ENCODE results near the gene NDUFC1.

The NDUFC1 gene

DNA sequence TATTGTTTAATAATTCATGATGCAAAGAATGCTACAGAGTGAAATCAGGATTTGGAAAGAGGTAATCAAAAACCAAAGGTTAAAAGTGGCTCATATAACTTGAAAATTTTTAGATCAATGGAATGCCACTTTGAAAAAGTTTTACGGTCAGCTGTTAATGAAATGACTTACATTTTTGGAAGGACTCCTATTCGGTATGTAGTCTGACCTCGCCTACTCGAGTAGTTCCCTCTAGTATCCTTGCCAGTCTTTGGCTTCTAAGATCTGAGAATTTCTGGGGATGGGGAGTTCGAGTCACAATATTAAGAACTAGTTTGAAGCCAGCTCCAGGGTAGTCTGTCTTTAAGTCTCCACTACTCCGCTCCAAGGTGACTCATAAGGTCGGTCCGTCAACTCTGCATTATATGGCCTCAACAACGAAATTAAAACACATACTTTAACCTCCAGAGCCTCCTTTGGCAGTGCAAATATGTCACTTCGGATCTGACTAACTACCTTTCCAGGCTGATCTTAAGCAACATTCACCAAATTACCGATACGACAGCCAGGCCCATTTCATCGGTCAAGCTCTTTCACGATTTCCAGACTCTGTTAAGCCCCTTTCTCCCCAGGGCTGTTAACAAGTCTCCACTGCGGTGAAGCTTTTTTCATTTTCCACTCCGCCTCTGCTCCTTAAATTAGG lies 1.7 kb downstream of the NDUFC1 start:
- Histone ChIP-seq H3K9me3 (ENCODE audit: control insufficient read depth in 5 of 5, low read length in 5 of 5) (peaks cover 0 to 4% (median 0%) of the 10 kb centered on the region in 5 donors), H3K27me3 (ENCODE audit: control insufficient read depth in 5 of 5, insufficient read depth in 4 of 5, low read length in 5 of 5) (no peaks in the 10 kb centered on the region), H3K4me3 (ENCODE audit: low read depth in 1 of 5, low read length in 5 of 5) (peak overlapping the region; percentile 88 to 97 (median 92)), H3K36me3 (ENCODE audit: control insufficient read depth in 5 of 5, insufficient read depth in 5 of 5, low read length in 5 of 5) (no peaks in the 10 kb centered on the region), H3K4me1 (ENCODE audit: control insufficient read depth in 5 of 5, insufficient read depth in 5 of 5, low read length in 5 of 5) (peaks cover 2 to 39% (median 30%) of the 10 kb centered on the region in 5 donors), H3K9ac (ENCODE audit: low read length in 5 of 5) (peak overlapping the region; percentile 71 to 100 (median 99)), H3K27ac (ENCODE audit: low read depth, low read length) (peak overlapping the region; percentile 98)

DNA sequence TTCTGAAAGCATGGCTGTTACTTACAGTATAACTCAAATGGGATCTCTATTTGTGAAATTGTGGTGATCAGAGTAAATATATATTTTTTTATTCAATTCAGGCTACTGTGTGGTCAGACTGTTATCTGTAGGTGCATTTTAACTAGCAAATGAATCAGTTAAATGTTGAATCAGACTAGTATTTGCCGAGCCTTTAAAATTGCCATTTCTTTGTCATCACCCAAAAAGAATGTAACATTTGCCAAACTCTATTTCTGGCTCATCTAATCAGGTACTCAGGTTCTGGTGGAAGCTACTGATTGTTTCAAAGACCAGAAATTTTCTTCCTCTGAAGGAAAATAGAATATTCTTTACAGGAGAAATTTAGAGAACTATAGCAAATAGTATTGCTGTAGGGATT lies 2.7 kb downstream of the NDUFC1 start:
- H3K9me3 ChIP-seq (ENCODE audit: control insufficient read depth in 5 of 5, low read length in 5 of 5), result peaks cover 0 to under 1% (median 0%) of the 10 kb centered on the region in 5 donors
- H3K9ac ChIP-seq (ENCODE audit: low read length in 5 of 5), result peak overlapping the region in 1 of 5 donors; percentile 100
- H3K27ac ChIP-seq (ENCODE audit: low read depth, low read length), result no peak overlapping the region
- H3K4me1 ChIP-seq (ENCODE audit: control insufficient read depth in 5 of 5, insufficient read depth in 5 of 5, low read length in 5 of 5), result peaks cover 2 to 46% (median 38%) of the 10 kb centered on the region in 5 donors
- no peaks in the 10 kb centered on the region for H3K36me3 ChIP-seq (ENCODE audit: control insufficient read depth in 5 of 5, insufficient read depth in 5 of 5, low read length in 5 of 5)
- H3K27me3 ChIP-seq (ENCODE audit: control insufficient read depth in 5 of 5, insufficient read depth in 4 of 5, low read length in 5 of 5), result no peaks in the 10 kb centered on the region
- no peak overlapping the region for H3K4me3 ChIP-seq (ENCODE audit: low read depth in 1 of 5, low read length in 5 of 5)

DNA sequence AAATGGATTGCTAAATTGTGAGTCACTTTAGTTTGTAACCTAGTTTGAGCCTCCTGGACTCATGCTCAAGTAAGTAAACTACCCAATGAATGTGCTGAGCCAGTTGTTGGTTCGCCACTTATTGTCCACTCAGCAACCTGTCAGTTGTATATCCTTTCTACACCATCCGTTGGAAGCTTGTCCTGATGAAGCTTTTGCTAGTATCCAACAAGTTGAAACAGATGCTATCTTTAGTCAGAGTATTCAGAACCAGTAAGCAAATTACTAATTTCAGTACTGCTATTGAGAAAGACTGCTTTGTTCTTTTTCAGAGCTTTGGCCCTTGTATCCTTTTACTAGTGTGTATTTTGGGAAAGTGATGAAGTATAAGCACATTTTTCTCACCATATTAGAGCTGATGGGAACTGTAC lies 5.3 kb downstream of the NDUFC1 start:
- H3K36me3 ChIP-seq (ENCODE audit: control insufficient read depth in 5 of 5, insufficient read depth in 5 of 5, low read length in 5 of 5), result peaks cover 5 to 7% (median 6%) of the 10 kb centered on the region in 5 donors
- H3K4me1 ChIP-seq (ENCODE audit: control insufficient read depth in 5 of 5, insufficient read depth in 5 of 5, low read length in 5 of 5), result peaks cover 0 to 32% (median 29%) of the 10 kb centered on the region in 5 donors
- H3K4me3 ChIP-seq (ENCODE audit: low read depth in 1 of 5, low read length in 5 of 5), result no peak overlapping the region
- no peaks in the 10 kb centered on the region for H3K27me3 ChIP-seq (ENCODE audit: control insufficient read depth in 5 of 5, insufficient read depth in 4 of 5, low read length in 5 of 5)
- H3K9ac ChIP-seq (ENCODE audit: low read length in 5 of 5), result no peak overlapping the region
- H3K9me3 ChIP-seq (ENCODE audit: control insufficient read depth in 5 of 5, low read length in 5 of 5), result no peaks in the 10 kb centered on the region
- H3K27ac ChIP-seq (ENCODE audit: low read depth, low read length), result no peak overlapping the region

DNA sequence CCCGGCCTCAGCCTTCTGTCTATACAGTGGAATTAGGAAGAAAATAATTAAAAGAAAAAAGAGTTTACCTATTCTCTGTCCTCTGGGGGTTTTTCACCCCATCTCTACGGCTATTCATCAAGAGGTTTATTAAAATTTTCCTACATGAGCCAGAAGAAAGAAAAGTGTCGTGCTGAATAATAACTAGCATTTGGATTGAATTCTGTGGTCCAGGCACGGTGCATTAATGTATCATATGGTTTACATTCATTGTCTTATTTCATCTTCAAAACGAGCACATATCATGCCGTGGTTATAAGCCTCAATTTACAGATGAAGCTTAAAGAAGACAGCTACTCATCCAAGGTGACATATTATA lies 6.4 kb downstream of the NDUFC1 start:
- Histone ChIP-seq H3K27me3 (ENCODE audit: control insufficient read depth in 5 of 5, insufficient read depth in 4 of 5, low read length in 5 of 5) (no peaks in the 10 kb centered on the region), H3K4me3 (ENCODE audit: low read depth in 1 of 5, low read length in 5 of 5) (peak overlapping the region; percentile 59 to 97 (median 94)), H3K9ac (ENCODE audit: low read length in 5 of 5) (peak overlapping the region in 4 of 5 donors; percentile 92 to 93 (median 92)), H3K27ac (ENCODE audit: low read depth, low read length) (peak overlapping the region; percentile 87), H3K4me1 (ENCODE audit: control insufficient read depth in 5 of 5, insufficient read depth in 5 of 5, low read length in 5 of 5) (peaks cover 0 to 31% (median 27%) of the 10 kb centered on the region in 5 donors), H3K9me3 (ENCODE audit: control insufficient read depth in 5 of 5, low read length in 5 of 5) (no peaks in the 10 kb centered on the region), H3K36me3 (ENCODE audit: control insufficient read depth in 5 of 5, insufficient read depth in 5 of 5, low read length in 5 of 5) (peaks cover 7 to 14% (median 8%) of the 10 kb centered on the region in 5 donors)

DNA sequence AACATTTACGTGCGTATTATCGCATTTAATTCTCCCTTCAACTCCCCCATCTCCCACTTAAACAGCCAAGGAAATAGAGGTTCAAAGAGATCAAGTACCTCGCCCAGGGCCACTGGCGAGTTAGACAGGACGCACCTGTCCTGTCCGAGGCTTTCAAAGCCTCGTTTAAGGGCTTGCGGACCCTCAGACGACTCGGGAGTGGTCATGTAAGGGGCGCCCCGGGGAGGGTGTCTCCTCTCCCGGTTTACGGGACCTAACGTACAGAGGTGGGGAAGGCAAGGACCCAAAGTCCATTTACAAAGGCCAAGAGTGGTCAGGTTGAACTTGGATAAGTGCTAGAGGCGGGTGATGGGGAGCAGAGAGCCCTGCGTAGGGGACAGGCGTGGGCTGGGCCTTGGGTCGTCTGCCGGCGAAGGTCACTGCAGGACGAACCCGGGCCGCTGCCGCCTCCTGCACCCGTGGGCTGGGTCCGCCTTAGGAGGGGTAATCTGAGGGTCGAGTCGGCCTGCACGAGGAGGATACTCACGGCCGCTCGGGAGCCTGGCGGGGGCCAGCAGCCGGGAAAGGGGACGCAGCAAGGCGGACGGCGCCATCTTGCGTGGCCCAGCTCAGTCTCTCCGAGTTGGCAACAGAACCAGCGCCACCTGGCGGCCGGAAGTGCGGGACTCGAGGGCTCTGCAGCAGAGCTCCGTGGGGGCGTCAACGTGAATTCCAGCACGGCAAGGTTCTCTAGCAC lies 6.9 kb downstream of the NDUFC1 start:
- peaks cover 0 to 27% (median 22%) of the 10 kb centered on the region in 5 donors for H3K4me1 ChIP-seq (ENCODE audit: control insufficient read depth in 5 of 5, insufficient read depth in 5 of 5, low read length in 5 of 5)

DNA sequence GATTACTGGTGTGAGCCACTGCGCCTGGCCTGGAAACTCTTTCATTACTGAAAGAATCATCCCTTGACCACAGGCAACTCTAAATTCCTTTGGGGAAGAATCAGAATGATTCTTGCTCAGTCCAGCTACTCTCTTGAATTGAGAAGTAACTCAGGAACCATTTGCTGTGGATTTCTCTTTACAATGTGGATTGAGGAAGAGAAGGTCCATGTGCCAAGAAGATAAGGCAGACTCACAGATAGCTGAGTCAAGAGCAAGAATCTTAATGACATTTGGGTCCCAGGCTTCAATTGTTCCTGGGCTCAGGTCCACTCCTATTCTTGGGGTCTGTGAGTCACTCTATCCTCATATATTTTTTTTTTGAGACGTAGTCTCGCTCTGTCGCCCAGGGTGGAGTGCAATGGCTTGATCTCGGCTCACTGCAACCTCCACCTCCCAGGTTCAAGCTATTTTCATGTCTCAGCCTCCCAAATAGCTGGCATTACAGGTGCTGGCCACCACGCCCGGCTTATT lies 16.0 kb downstream of the NDUFC1 start:
- Histone ChIP-seq H3K4me3 (ENCODE audit: low read depth in 1 of 5, low read length in 5 of 5) (no peak overlapping the region), H3K4me1 (ENCODE audit: control insufficient read depth in 5 of 5, insufficient read depth in 5 of 5, low read length in 5 of 5) (no peaks in the 10 kb centered on the region), H3K27me3 (ENCODE audit: control insufficient read depth in 5 of 5, insufficient read depth in 4 of 5, low read length in 5 of 5) (no peaks in the 10 kb centered on the region), H3K9me3 (ENCODE audit: control insufficient read depth in 5 of 5, low read length in 5 of 5) (peaks cover 0 to 2% (median 0%) of the 10 kb centered on the region in 5 donors), H3K9ac (ENCODE audit: low read length in 5 of 5) (no peak overlapping the region), H3K36me3 (ENCODE audit: control insufficient read depth in 5 of 5, insufficient read depth in 5 of 5, low read length in 5 of 5) (peaks cover 0 to 23% (median 14%) of the 10 kb centered on the region in 5 donors), H3K27ac (ENCODE audit: low read depth, low read length) (no peak overlapping the region)

More for the DNA sequence above, 6.9 kb downstream of the NDUFC1 start:
- no peaks in the 10 kb centered on the region for H3K9me3 ChIP-seq (ENCODE audit: control insufficient read depth in 5 of 5, low read length in 5 of 5)
- H3K9ac ChIP-seq (ENCODE audit: low read length in 5 of 5), result peak overlapping the region; percentile 92 to 98 (median 92)
- H3K27ac ChIP-seq (ENCODE audit: low read depth, low read length), result peak overlapping the region; percentile 87
- peak overlapping the region; percentile 94 to 97 (median 94) for H3K4me3 ChIP-seq (ENCODE audit: low read depth in 1 of 5, low read length in 5 of 5)
- no peaks in the 10 kb centered on the region for H3K27me3 ChIP-seq (ENCODE audit: control insufficient read depth in 5 of 5, insufficient read depth in 4 of 5, low read length in 5 of 5)
- peaks cover 7 to 17% (median 11%) of the 10 kb centered on the region in 5 donors for H3K36me3 ChIP-seq (ENCODE audit: control insufficient read depth in 5 of 5, insufficient read depth in 5 of 5, low read length in 5 of 5)

DNA sequence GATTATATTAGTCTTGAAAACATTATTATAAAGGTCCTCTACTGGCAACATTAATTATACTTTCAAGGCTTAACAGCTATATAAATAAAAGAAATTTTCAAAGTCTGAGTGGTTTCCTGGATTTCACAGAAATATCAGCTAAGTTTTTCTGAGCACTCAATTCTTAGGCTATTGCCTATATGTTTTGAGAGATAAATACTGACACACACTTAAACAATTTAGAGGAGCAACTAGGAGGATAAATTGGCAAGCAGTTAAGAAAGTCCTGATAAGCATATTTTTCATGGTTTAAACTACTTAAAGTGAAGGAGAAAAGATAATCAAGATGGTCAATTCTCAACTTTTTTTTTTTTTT lies 19.6 kb downstream of the NDUFC1 start:
- no peak overlapping the region for H3K9ac ChIP-seq (ENCODE audit: low read length in 5 of 5)
- H3K9me3 ChIP-seq (ENCODE audit: control insufficient read depth in 5 of 5, low read length in 5 of 5), result peaks cover 0 to 2% (median 0%) of the 10 kb centered on the region in 5 donors
- no peaks in the 10 kb centered on the region for H3K36me3 ChIP-seq (ENCODE audit: control insufficient read depth in 5 of 5, insufficient read depth in 5 of 5, low read length in 5 of 5)
- H3K27ac ChIP-seq (ENCODE audit: low read depth, low read length), result no peak overlapping the region
- no peak overlapping the region for H3K4me3 ChIP-seq (ENCODE audit: low read depth in 1 of 5, low read length in 5 of 5)
- peaks cover 0 to 16% (median 15%) of the 10 kb centered on the region in 5 donors for H3K4me1 ChIP-seq (ENCODE audit: control insufficient read depth in 5 of 5, insufficient read depth in 5 of 5, low read length in 5 of 5)
- H3K27me3 ChIP-seq (ENCODE audit: control insufficient read depth in 5 of 5, insufficient read depth in 4 of 5, low read length in 5 of 5), result peaks cover 7 to 25% (median 18%) of the 10 kb centered on the region in 5 donors

DNA sequence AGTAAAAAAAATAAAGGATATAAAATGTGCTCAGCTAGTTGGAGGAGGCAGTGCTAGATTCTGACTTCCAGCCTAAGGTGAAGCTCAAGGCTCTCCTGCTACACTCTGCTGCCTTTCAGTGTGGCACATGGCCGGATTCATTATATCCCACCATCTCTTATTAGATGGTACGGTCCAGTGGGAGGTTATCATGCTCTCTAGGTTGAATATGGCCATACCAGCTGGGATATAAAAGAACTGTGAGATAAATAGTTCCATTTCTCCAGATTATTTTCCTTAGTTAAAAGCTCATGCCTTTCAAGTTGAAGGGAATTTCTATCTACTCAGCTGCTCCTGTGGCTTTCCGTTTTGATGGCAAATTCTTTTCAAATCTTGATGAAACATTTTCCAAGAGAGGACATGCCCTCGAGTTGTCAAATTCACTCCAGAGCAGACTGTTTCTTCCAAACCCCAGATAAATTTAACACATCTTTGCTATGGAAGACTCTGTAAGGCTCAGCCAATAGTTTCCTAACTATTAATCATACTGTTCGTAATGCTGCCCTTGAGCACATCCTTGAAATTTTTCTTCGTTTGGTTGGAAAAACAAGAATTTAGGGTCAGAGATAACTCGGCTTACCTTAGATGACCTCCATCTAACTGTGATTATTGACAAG lies 20.1 kb downstream of the NDUFC1 start:
- no peak overlapping the region for H3K27ac ChIP-seq (ENCODE audit: low read depth, low read length)
- H3K9me3 ChIP-seq (ENCODE audit: control insufficient read depth in 5 of 5, low read length in 5 of 5), result peaks cover 0 to 2% (median 0%) of the 10 kb centered on the region in 5 donors
- peaks cover 7 to 25% (median 18%) of the 10 kb centered on the region in 5 donors for H3K27me3 ChIP-seq (ENCODE audit: control insufficient read depth in 5 of 5, insufficient read depth in 4 of 5, low read length in 5 of 5)
- H3K4me1 ChIP-seq (ENCODE audit: control insufficient read depth in 5 of 5, insufficient read depth in 5 of 5, low read length in 5 of 5), result peaks cover 0 to 16% (median 15%) of the 10 kb centered on the region in 5 donors
- H3K9ac ChIP-seq (ENCODE audit: low read length in 5 of 5), result no peak overlapping the region
- H3K4me3 ChIP-seq (ENCODE audit: low read depth in 1 of 5, low read length in 5 of 5), result no peak overlapping the region
- H3K36me3 ChIP-seq (ENCODE audit: control insufficient read depth in 5 of 5, insufficient read depth in 5 of 5, low read length in 5 of 5), result no peaks in the 10 kb centered on the region

DNA sequence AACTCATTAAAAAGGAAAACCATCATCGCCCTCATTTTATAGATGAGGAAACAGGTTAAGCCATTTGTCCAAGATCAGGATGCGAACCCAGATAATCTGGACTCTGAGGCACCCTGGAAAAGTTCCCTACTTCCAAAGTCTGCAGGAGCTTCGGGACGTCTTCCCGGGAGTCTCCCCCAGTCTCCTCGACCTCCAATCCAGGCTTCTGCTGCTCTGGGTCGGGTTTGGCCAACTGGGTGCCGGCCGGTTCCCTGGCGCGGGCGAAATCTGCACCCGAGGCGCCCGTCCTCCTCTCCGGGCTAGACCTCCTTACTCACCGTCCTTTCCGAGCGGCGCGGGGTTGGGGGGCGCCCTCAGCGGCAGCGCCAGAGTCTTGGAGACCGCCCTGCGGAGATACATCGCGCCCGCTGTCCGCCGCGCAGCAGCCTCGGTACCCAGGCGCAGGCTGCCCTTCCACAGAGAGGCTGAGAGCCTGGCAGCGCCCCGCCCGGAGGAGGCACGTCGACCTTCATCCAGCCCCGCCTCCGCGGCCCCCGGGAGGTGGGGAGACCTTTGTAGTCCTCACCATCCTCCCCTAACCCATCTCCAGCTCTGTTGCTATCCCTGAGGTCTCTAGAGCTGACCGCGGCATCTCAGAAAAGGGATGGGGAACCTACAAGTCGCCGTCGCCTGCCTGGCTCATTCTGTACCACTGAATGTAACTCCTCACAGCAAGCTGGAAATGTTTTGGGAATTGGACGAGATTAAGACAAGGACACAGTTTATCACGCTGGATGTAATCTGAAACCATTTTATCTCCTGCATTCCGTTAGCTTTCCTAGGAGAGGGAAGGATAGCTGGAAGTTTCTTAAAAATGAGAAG lies 22.3 kb downstream of the NDUFC1 start, which contains the start of gene MGARP:
Gene MGARP, minus strand, starts transcription at position 466 of the 861 bp plus-strand sequence. Its CDS starts 67 bp downstream, at position 399.
- no peaks in the 10 kb centered on the region for H3K36me3 ChIP-seq (ENCODE audit: control insufficient read depth in 5 of 5, insufficient read depth in 5 of 5, low read length in 5 of 5)
- H3K4me3 ChIP-seq (ENCODE audit: low read depth in 1 of 5, low read length in 5 of 5), result peak within 1 kb of the TSS; percentile 53 to 70 (median 62)
- H3K27me3 ChIP-seq (ENCODE audit: control insufficient read depth in 5 of 5, insufficient read depth in 4 of 5, low read length in 5 of 5), result peaks cover 10 to 25% (median 19%) of the 10 kb centered on the region in 5 donors
- peaks cover 0 to 16% (median 15%) of the 10 kb centered on the region in 5 donors for H3K4me1 ChIP-seq (ENCODE audit: control insufficient read depth in 5 of 5, insufficient read depth in 5 of 5, low read length in 5 of 5)
- H3K9me3 ChIP-seq (ENCODE audit: control insufficient read depth in 5 of 5, low read length in 5 of 5), result peaks cover 0 to 2% (median 0%) of the 10 kb centered on the region in 5 donors
- H3K27ac ChIP-seq (ENCODE audit: low read depth, low read length), result no peak within 1 kb of the TSS
- H3K9ac ChIP-seq (ENCODE audit: low read length in 5 of 5), result peak within 1 kb of the TSS in 2 of 5 donors; percentile 23 to 25
